GM03348 (cell line): Measurements from ENCODE around the gene SCN2A.

Experiments used
- DNase-seq: peaks from one replicate; pipeline ENCODE4 v3.0.0; 2012; ENCODE audit warnings: low spot score

Gene SCN2A

DNA sequence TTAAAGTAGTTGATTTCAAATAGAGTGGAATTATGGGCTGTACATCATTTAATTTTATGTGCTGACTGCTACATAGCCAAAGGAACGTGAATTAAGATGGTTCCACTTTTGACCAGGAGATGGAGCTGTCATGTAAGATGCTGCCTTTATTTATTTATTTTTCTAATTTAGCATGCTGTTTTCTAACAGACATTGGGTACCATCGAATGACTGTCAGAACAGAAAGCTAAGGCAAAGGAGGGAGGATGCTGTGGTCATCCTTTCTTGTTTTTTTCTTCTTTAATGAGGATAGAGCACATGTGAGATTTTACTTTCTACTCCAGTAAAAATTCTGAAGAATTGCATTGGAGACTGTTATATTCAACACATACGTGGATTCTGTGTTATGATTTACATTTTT is at the start of gene SCN2A:
TSS of gene SCN2A (plus strand) at position 185 of the 400 bp plus-strand sequence. CDS start 56,410 bp downstream, outside the sequence.
- DNase-seq = peak; percentile 10

DNA sequence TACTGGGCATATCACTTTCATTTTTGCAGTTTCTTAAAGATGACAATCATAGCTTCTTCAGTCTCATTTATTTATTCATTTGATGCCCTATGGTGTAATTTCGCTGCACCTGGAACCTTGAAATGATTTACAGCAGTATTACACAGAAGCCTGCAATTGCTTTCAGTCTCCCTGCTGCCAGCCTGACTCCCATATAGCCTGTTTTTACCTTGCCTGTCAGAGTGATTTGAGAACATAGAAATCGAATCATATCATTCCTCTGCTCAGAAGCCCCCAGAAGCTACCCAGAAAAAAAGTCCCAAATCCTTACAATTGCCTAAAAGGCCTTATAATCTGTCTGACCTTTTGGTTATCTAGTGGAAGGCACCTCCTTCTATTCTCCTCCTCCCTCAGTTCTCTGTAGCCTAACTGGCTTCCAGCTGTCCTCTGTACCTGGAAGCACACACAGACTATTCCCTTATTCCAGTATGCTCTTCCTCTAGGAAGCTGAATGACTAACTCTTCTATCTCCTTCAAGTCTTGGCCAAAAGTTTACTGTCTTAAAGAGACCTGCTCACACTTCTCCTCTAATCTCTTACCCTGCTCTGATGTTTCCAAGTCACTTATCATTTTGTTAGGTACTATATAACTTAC is 48.0 kb upstream of the SCN2A start:
- no peak for DNase-seq

DNA sequence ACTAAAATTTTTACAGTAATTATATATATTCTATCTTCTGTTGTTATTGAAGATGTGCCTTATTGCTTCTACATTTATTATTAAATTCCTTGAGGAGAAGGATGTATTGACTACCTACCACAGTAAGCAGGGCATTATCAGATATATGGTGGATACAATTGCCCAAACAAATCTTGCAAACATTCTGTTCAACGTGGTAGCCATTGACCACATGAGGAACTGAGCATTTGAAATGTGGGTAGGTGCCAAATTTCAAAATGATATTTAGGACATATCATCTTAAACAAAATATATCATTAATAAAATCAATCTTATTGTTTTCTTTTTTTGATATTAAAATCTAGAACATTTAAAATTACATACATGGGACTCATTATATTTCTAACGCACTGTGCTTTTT is 46.5 kb upstream of the SCN2A start:
- DNase-seq = no peak

DNA sequence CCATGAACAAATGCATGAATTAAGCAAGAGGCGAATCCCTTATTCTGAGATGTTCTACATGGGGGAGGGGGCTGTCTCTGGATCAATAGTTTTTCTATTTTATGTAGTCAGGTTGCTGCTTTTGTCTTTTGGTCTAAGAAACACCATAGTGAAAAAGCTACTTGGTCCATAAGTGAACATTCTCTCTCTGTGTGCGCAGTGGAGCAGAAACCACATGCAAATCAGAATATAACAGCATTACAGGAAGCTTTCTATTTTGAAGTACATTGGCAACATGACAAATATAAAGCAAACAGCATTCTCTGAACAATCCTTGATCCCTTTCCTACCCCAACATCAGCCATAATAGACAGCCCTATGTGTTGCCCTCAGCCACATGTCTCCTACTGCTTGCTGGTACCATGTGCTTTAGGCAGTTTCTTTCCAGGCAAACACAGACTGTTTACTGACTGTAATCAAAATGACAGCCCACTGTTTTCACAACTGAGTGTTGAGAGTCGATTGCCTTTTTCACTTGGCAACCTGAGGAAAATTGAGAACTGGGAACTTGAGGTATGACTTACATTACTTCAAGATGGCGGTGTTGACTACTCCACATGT is 45.9 kb upstream of the SCN2A start:
- DNase-seq = no peak

DNA sequence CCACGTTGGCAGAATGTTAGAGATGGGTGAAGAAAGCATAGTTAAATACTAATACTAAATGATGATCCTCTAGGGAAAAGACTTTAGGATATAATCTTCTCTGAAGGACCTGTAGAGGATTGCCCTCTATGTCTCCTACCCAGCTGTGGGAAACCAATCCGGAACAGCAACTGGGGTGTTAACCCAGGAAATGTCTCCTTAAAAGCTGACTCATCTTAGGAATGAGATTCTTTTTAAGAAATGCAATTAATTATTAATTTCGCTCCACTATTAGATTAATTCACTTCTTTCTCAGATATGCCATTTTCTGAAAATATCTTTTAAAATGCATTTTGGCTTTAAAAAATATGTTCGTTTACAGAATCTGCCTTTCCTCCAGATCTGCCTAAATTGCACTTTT is 42.8 kb upstream of the SCN2A start:
- no peak for DNase-seq

DNA sequence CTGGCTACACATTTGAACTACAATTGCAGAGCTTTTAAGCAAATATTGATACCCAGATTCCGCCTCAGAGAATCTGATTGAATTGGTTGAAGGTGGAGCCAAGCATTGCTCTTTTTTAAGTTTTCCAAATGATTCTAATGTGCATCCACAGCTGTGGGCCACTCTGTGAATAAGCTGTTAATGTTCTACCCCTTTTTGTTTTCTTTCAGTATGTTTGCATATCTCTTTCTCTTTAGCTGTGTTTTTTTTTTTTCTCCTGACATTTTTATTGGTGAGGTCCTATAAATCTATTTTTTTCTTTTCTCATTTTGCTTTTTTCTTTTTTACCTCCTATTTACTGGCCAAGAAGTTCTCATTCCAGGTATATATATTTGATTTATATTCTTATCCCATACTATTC is 41.9 kb upstream of the SCN2A start:
- no peak for DNase-seq

DNA sequence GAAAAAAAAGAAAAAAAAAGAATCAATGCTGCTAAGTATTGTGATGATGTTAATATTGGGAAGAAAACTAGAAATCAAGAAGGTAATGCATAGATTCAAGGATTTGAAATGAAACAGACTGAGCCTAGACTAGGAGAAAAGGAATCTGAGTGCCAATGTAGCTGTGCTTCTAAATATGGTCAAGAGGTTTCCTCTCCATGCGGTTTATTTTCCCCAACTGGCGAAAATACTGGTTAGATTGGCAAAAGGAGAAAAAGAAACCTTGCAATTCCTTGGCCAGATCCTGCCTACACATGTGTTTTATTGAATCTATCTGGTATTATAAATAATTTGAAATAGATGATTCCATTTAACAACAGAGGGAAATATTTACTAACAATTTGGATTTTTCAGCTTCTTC is 41.0 kb upstream of the SCN2A start:
- no peak for DNase-seq

DNA sequence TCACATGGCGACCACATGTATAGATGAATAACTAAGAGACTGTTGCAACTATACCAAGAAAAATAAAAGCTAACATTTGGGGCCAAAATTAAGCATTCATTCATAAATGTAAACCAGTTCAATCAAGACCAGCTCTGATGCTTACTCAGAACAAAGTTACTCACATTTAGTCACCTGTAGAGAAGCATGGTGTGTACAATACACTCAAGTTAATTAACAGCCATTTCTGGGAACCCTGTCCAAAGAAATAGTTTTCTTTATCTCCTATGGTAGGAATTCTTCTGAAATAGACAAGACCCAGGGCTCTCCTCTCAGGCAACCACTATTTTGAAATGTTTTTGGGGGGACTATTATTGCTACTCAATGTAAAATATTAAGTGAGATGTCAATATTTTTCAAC is 37.0 kb upstream of the SCN2A start:
- DNase-seq = no peak

DNA sequence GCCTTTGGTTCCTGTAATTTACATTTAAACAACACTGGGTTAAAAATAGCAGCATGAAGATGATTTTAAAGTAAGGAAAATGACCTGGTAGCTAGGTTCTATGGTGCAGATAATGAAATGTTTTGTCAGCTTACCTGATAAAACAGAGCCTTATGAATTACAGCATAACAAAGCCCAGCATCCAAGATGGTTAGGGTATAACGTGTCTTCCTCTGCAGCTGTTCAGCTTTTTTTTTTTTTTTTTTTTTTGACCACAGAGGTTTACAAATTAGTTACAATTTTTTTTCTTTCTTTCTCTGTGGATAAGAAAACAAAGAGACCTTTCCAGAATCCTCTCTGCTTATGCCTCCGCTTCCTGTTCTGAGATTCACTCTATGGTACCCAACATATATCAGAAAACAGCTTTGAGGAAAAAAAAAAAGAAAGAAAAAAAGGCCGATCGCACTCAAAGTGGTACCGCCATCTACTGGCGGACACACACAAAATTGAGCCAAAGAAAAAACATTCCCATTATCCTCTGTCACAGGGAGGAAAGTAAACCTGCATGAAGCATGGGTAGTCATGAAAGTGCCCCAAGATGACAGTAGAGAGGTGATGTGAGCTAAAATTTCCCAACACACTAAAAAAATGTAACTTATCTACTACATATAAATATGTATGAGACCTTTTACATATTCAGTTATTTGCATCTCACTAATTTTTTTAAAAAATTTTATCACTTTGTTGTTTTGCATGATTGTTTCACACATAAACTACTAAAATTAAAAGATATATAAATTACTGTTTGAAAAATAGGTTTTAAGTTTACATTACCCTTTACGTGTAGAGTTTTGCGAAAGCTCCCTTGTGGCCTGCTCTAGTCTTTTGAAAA is 35.3 kb upstream of the SCN2A start, which contains the start of gene SCN3A:
TSS of gene SCN3A (minus strand) at position 362 of the 871 bp plus-strand sequence. CDS start 27,656 bp downstream, outside the sequence.
- DNase-seq = peak; percentile 42

DNA sequence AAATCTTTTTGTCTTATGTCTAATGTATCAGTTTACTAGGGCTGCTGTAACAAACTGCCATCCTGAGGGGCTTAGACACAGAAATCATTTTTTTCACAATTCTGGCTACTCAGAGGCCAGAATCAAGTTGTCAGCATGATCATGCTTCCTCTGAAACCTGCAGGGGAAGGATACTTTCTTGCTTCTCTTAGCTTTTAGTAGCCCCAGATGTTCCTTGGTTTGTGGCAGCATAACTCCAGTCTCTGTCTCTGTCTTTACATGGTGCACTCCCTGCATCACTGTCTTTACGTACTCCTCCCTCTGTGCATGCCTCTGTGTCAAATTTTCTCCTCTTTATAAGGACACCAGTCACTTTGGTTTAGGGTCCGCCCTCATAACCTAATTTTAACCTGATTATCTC is 33.3 kb upstream of the SCN2A start:
- DNase-seq = no peak

DNA sequence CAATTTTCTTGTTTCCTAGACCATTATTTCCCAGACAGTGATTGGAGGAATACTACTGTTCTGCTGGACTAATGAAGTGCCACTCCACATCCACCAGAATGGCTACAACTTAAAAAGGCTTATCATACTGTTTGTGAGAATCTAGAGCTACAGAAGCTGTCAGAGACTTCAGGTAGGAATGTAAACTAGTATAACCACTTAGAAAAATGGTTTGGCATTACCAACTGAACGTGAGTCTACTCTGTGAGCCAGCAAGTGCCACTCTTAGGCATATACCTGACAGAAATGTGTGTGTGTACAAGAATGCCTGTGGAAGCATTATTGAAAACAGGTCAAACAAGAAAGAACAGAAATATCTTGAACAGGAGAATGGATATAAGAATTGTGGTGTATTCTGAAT is 31.1 kb upstream of the SCN2A start:
- no peak for DNase-seq

DNA sequence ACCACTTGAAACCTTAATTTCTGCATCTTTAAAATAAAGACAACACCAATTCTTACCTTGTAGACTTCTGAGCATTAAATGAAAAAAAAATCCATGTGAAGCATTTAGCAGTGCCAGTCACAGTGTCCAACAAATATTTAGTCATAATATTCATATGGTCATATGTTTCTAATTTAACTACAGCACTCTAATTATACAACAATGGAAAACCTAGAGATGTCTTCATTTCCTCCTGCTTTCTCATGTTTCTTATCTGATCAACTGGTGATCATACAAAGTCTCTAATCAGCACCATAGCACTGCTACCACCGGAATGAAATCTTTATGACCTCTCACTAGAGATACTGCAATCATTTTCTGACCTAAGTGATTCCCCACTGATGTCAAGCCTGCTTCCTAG is 25.1 kb upstream of the SCN2A start:
- no peak for DNase-seq

DNA sequence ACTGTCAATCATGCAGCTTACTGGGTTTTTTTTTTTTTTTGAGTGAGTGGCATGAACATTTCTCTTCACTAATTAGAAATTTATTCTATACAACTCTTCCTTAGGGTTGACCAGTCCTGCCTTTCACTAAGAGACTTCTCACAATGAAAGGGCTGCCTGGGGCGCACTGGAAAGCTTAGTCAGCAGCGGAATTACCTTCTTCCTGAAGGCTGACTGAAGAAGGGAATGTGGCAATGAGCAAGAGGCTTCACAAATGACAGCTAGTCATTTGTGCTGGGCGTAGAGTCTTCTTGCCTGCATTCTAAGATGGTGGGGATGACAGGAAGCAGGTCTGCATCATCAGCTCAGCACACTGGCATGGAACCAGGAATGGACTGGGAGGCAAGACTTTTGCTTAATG is 19.7 kb upstream of the SCN2A start:
- DNase-seq = no peak

DNA sequence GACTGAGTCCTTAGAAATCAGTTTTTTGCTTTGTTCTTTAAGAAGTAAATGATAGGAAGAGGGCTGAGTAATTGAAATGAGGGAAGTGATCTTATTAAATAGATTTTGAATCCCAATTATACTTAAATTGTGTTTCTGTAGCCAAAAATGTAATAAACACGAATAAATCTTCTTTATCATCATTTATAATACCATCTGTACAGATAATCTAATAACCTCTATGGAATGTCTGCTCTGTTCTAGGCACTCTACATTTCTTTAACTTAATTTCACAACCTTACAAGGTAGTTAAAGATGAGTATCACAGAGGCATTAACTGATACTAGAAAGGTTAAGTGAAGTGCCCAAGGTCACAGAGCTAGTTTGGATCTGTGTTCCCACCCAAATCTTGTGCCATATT is 14.3 kb upstream of the SCN2A start:
- DNase-seq = no peak

DNA sequence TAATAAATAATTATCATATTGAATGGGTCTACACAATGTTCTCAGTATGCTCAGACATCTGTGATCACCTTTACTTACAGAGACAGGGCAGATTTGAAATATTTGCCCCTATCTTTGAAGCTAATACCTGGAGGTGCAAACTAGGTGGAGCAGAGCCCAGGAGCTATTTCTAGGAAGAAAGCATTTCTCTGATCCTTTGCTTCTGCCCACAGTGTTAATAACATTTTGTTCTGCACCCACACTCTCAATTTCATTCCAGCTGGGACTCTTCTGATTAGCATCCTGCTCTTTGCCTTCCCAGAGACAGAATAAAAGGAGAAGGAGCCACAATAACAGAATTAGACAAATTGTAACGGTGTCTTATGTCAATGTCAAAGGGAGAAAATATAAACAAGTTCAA is 11.6 kb upstream of the SCN2A start:
- DNase-seq = no peak

DNA sequence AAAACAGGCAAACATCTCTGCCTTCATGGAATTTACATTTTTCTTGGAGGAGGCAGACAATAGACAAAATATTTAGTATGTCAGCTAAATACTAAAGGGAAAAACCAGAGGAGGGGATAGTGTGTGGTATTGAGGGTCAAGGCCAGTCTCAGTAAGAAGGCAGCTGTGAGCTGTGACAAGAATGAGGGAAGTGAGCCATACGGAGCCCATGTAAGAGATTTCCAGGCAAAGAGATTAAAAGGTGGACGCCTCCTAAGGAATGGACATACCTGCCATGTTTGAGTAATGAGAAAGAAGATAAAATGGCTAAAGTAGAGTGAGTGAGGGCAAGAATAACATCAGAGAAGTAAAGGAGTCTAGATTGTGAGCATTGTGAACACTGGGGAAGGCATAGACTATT is 2.2 kb upstream of the SCN2A start:
- no peak for DNase-seq

DNA sequence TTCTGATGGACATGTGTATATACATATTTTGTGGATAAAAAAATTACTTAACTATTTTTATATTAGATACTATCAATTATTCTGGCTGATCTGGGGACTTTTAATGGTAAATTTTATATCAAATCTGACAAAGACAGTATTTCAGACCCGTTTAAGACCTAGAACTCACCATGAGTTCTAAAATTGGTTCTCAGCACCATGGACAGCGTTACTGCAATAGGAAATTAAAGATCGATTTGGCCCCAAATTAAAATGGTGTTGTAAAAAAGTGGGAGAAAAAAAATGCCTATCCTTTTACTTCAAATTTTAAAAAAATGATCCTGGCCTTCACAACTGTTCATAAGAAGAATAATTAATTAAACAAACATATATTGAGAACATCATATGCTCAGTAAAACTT is 919 bp upstream of the SCN2A start:
- peak; percentile 7 for DNase-seq

DNA sequence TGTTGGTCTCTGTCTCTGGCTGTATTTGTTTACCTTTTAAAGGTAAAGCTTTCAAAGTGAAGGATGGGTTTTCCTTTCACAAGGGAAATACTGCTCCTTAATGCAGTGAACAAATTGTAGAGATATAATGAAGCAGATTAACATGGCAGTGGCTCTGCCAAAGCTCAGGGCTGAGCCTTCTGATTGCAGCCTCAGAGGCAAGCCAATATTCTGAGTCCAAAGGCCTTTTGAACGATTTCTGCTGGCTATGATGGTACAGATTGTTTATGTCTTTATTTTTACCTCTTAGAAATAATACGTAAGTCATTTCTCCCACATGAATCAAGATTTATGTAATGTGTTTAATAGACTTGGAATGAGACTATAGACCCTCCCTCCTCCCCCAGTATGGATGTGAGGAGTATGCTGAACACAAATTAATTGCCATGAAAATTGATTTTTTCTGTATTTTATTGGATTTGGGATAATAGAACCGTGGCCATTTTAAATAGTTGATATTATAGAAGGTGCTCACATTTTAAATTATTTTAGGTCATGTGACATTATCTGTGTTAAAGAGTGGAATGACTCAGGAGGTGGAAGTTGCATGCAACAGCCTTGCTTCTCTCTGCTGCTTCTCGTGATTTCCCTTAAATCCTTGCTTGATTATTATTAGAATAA is 772 bp downstream of the SCN2A start:
- no peak for DNase-seq

DNA sequence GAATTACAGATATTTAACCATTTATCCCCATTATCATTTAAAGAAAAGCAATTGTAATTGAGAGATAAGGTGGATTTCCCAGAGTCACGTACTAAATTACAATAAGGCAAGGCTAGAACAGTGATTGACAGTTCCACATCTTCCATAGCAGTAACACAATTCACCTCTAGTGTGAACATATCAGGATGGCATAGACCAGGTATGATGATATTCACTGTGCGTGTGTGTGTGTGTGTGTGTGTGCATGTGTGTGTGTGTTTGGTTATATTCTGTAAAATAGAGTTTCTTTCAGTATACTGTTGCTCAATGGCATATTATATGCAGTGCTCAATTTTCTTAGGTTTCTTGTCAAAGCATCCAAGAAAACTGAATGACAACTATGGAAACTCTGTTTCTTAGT is 1.7 kb downstream of the SCN2A start:
- no peak for DNase-seq

DNA sequence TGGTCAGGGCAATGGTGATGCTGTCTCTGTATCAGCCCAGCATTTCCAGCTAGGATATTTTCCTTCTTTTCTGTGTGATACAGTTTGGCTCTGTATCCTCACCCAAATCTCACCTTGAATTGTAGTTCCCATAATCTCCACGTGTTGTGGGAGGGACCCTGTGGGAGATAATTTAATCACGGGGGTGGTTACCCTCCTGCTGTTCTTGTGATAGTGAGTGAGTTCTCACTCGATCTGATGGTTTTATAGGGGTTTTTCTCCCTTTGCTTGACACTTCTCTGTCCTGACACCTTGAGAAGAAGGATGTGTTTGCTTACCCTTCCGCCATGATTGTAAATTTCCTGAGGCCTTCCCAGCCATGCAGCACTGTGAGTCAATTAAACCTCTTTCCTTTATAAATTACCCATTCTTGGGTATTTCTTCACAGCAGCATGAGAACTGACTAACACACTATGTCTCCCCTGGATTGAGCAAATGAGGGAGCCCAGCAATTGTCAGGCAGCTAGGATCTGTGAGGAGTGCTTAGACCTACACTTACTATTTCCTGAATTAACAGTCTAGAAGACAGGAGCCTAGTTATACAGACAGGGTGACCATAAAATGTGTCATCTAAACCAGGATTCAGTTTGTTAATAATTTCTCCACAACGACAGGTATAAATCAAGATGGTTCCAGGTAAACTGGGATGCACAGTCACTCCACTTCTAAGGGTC is 6.0 kb downstream of the SCN2A start:
- DNase-seq = no peak

DNA sequence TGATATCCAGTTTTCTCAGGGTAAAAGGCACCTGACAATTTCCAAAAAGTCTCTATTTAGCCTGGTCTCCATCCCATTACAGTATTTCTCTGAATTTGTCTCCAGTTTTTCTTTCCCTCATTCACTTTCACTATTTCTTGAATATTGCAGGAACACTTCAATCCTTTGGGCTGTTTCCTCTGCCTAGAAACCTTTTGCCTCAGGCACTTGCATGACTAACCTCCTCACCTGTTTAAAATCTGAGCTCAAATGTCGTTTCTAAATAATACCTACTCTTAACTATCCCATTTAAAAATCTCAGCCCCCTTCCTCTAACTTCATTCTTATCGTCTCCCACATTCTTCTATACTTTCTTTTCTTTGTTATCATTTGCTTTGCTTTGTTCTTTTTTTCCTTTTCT is 9.0 kb downstream of the SCN2A start:
- DNase-seq = no peak

DNA sequence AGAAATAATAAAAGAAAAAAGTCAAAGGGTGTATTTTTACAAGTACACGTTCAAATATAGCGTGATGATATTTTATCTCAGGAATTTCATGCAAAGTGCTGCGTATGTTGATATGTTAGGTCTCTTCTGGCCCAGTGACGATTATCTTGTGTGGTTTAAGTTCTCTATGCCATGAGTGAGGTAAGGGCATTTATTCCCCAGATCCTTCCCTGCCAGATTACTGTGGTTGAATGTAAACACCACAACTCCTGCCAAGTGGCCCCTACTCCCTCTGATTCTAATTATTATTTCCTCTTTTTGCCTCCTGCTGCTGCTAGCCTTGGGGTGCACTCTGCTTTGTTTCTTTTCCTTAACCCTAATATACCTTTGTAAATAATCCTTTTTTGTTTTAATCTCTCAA is 12.2 kb downstream of the SCN2A start:
- DNase-seq = no peak
